Transverse colon (tissue), 3 donors: ENCODE results near the gene SCRT2.

ENCODE experiments used
- CTCF ChIP-seq, 5 experiments: fragments of 200-600 bp in 3 of 5; fragments of 450-650 bp in 2 of 5; sonication (generic) in 3 of 5; IDR thresholded peaks; 1 replicate in 2 of 5; 2 replicates in 3 of 5; pipeline ENCODE4 v1.5.1; 2016 to 2017; ENCODE audit warnings: antibody characterized with exemption in 5 of 5, inconsistent platforms in 3 of 5, mild to moderate bottlenecking in 2 of 5, moderate library complexity in 1 of 5
- EP300 ChIP-seq: sonication (generic); formaldehyde crosslinking; IDR thresholded peaks from one replicate; pipeline ENCODE4 v1.6.1; 2017; ENCODE audit warnings: antibody characterized with exemption, low read depth

GRCh38 chr20:695165-695866, 19.7 kb upstream of the SCRT2 start:
- TF ChIP-seq CTCF (IDR thresholded peaks at IDR 0.05) (no peak), EP300 (no peak)
